Measurements from ENCODE around the gene SSBP4.
"Not testable (repeated sequence)": the region's sequence is repeated elsewhere in the genome, so short reads cannot be mapped to it uniquely, and the experiment has no call there.

SSBP4 gene

DNA sequence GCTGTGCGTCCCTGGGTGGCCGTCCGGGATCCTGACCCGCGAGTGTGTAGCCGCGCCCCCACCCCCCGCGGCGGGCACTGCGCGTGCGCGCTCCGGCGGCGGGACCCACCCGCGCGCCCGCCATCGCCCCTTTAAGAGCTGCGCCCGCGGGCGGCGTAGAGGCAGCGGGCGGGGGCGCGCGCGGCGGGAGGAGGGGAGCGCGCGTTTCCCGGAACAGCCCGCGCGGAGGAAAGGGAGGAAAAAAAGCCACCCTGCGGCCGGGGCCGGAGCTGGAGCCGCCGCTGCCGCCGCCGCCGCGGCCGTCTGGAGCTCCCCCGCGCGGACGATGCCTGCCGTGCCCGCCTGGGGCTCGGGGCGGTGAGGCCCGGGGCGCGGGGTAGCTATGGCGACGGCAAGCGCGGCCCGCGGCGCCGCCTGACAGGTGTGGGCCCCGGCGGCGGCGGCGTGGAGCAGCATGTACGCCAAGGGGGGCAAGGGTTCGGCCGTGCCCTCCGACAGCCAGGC is at the start of gene SSBP4:
TSS of gene SSBP4 (plus strand) at position 204 of the 504 bp plus-strand sequence. CDS start at position 455, 251 bp downstream.
- peak; percentile 63 to 73 for DNase-seq

DNA sequence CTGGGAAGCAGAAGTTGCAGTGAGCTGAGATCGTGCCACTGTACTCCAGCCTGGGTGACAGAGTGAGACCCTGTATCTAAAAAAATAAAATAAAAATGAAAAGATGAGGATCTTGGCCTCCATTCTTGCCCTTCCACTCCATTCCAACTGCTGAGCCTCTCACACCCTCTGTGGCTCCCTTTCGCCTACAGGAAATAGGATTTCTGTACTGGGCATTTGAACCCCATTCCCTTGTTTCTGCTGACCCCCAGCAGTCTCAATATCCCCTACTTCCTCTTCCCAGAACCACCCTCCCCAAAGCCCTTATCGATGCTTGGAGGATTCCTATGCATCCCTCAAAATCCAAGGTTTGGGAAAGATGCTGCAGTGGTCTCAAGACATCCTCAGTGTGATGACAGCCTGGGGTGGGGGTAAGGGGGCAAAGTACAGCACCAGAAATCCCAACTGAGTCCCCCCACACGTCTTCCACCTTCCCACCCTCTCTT is 45.7 kb upstream of the SSBP4 start:
- DNase-seq = no peak

DNA sequence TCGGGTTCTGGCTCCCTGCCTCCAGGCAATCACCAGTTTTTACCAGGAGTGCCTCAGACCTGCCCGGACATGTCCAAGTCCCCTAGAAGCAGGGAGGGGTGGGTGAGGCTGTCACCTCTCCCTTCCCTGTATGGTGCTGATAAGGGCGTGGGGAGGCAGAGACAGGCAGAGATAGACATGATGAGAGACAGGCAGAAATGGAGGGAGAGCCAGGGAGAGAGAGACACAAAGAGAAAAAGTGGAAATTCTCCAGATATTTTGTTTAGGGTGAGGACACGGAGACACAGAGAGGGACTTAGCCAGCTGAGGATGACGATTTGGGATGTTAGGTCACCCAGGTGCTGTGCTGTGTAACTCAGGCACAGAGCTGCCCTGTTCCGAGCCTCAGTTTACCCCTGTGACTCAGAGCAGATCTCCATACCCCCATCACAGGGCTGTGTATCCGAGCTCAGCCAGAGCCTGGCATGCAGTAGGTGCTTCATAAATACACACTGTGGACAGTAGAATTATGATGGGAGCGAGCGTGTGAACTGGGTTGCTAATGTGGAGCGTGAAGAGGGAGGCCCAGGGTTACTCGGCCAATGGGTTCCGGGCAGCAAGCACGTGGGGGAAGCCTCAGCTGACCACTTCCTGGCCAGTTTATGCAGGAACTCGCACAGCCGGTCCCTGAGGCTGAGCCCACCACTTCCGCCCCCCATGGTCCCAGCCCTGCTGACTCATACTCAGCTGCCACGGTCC is 45.1 kb upstream of the SSBP4 start:
- DNase-seq = peak; percentile 91 to 96

DNA sequence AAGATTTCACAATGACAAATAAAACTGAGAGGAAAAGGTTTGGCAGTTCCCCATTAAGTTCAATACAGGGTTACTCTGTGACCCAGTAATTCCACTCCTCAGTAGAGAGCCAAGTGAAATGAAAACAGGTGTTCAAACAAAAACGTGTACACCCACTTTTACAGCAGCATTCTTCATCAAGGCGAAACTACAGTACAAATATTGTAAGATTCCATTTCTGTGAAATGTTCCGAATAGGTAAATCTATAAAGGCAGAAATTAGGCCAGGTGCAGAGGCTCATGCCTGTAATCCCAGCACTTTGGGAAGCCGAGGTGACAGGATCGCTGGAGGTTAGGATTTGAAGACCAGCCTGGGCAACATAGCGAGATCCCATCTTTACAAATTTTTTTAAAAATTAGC is 42.2 kb upstream of the SSBP4 start:
- DNase-seq = peak; percentile 46 to 64

DNA sequence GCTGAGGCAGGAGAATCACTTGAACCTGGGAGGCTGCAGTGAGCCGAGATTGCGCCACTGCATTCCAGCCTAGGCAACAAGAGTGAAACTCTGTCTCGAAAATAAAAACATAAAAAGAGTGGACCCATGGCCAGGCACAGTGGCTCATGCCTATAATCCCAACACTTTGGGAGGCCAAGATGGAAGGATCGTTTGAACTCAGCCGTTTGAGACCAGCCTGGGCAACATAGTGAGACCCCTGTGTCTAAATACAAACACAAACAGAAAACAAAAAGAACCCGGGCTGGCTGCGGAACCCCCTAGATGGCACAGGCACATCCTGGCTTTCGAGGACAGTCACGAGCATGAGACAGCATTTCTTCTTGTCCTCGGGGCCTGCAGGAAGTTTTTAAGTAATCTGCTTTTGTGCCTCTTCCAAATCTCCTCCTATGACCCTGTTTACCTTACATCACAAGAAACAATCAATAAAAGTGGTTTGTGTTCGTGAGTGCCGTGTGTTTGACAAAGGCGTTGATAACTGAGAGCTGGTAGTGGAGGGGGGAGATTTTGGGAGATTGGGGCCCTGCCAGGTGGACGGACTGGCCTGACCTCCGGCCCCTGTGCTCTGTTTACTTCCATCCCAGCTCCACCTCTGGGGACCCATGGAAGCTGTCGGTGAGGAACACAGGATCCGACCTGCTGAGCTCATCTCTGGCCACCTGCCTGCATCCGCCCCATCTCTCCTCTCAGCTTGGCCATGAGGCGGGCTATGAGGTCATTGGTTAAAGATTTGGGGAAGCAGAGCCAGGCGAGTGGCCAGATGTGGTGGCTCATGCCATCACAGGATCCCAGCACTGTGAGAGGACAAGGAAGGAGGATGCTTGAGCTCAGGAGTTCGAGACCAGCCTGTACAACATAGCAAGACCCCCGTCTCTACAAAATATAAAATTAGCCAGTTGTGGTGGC is 39.1 kb upstream of the SSBP4 start:
- peak; percentile 49 to 78 for DNase-seq

DNA sequence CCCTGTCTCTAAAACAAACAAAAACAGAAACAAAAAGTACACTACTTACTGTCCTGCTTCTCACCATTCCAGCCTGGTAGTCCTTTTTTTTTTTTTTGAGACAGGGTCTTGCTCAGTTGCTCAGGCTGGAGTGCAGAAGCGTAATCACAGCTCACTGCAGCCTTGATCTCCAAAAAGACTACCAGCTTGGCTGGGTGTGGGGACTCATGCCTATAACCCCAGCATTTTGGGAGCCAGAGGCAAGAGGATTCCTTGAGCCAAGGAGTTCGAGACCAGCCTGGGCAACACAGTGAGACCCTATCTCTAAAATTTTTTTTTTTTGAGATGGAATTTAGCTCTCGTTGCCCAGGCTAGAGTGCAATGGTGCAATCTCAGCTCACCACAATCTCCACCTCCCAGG is 38.4 kb upstream of the SSBP4 start:
- no peak for DNase-seq

DNA sequence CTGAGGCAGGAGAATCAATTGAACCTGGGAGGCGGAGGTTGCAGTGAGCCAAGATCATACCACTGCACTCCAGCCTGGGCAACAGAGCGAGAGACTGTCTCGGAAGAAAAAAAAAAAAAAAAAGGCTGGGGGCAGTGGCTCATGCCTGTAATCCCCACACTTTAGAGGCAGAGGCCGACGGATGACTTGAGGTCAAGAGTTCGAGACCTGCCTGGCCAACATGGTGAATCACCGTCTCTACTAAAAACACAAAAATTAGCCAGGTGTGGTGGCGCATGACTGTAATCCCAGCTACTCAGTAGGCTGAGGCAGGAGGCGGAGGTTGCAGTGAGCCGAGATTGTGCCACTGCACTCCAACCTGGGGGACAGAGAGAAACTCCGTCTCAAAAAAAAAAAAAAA is 35.6 kb upstream of the SSBP4 start:
- DNase-seq = not testable (repeated sequence)

DNA sequence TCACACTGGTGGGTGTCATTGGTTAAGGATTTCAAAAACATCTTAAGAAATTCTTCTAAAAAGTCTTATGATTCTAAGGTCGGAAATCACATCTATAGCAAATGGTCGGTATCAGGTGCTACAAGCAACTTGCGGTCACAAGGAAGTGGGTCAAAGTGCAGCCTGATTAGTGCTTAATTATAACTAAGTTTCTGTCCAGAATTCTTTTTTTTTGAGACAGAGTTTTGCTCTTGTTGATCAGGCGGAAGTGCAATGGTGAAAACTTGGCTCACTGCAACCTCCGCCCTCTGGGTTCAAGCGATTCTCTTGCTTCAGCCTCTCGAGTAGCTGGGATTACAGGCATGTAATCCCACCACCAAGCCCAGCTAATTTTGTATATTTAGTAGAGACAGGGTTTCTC is 34.4 kb upstream of the SSBP4 start:
- no peak for DNase-seq

DNA sequence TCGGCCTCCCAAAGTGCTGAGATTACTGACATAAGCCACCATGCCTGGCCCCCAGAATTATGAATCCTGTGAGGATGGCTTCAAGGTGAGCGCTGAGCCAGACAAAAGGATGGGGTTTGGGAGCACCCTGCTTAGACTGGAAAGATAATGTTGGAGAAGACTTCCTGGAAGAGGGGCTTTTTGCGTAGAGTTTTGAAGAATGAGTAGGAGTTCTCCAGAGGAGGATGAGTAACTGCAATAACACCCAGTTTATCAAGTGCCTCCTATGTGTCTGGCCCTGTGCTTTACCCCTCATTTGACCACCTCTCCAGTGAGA is 33.9 kb upstream of the SSBP4 start:
- no peak for DNase-seq

DNA sequence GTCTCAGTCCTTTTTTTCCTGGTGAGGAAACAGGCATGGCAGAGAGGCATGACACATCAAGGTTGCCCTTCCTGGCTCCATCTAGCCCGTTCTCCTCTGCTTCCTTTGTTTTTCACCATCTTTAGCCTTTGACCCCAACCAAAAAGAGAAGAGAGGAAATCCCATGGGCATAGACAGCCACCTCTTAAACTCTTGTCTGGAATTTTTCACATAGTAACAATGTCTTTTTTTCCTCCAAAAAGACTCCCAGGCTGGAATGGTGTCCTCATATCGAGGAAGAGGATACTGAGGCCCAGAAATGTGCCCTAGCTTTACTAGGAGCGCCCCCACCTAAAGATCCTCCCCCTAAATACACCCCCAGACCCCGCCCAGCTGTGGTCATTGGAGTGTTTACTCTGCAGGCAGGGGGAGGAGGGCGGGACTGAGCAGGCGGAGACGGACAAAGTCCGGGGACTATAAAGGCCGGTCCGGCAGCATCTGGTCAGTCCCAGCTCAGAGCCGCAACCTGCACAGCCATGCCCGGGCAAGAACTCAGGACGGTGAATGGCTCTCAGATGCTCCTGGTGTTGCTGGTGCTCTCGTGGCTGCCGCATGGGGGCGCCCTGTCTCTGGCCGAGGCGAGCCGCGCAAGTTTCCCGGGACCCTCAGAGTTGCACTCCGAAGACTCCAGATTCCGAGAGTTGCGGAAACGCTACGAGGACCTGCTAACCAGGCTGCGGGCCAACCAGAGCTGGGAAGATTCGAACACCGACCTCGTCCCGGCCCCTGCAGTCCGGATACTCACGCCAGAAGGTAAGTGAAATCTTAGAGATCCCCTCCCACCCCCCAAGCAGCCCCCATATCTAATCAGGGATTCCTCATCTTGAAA is 33.3 kb upstream of the SSBP4 start, which contains the start of gene GDF15:
TSS of gene GDF15 (plus strand) at position 484 of the 868 bp plus-strand sequence. CDS start at position 516, 32 bp downstream.
- DNase-seq = peak; percentile 37 to 63

DNA sequence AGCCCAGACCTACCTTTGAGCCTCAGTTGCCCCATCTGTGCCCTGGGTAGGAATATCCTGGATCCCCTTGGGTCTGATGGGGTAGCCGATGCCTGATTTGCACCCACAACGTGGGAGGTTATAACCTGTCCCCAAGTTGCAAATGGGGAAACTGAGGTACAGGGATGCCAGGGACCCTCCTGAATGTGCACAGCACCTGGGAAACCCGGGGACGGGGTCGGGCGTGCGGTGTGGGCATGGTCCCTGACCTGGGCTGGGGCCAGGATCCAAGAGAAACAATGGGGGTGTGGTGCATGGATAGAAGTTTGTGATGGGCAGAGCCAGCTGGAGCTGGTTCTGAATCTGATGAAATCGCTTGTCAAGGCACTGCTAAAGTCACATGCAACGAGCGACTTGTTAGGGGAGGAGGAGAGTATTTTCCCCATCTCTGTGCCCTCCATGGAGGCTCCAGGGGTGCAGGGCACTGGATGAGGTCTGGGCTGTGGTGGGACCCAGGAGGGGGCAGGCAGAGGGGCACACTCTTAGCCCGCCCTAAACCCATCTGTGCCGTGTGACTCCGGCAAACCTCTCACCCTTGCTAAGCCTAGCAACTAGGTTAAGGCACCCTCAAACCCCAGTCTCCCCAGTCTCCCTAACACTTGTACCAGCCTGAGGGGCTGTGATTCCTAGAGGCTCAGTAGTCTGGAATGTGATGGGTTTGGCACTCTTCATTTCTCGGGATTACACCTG is 32.5 kb upstream of the SSBP4 start:
- DNase-seq = no peak

DNA sequence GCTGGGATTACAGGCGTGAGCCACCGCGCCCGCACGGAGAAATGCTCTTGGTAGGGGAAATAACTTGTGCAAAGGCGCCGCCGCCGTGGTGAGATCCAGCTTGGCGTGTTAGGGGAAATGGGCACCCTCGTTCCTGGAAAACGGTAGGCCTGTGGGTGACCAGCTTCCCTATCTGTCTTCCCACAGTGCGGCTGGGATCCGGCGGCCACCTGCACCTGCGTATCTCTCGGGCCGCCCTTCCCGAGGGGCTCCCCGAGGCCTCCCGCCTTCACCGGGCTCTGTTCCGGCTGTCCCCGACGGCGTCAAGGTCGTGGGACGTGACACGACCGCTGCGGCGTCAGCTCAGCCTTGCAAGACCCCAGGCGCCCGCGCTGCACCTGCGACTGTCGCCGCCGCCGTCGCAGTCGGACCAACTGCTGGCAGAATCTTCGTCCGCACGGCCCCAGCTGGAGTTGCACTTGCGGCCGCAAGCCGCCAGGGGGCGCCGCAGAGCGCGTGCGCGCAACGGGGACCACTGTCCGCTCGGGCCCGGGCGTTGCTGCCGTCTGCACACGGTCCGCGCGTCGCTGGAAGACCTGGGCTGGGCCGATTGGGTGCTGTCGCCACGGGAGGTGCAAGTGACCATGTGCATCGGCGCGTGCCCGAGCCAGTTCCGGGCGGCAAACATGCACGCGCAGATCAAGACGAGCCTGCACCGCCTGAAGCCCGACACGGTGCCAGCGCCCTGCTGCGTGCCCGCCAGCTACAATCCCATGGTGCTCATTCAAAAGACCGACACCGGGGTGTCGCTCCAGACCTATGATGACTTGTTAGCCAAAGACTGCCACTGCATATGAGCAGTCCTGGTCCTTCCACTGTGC is 30.9 kb upstream of the SSBP4 start:
- DNase-seq = peak; percentile 79 to 82

DNA sequence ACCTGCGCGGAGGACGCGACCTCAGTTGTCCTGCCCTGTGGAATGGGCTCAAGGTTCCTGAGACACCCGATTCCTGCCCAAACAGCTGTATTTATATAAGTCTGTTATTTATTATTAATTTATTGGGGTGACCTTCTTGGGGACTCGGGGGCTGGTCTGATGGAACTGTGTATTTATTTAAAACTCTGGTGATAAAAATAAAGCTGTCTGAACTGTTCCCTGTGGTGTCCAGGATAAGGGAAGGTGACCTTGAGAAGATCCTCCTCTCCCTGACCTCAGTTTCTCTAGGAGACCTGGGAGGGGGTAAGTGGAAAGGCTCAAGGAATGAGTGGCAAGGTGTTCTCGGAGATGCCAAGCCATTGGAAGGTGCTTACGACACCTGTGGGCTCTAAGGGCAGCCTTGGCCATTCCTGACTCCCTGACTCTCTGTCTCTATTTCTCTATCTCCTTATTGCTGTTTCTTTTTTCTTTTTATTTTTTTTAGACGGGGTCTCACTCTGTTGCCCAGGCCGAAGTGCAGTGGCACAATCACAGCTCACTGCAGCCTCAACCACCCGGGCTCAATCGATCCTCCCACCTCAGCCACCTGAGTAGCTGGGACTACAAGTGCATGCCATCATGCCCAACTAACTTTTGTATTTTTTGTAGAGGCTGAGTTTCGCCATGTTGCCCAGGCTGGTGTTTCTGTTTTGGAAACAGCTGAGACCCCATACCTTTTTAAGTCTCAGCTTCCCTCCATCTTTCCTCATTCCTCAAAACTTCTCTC is 30.1 kb upstream of the SSBP4 start:
- DNase-seq = no peak

DNA sequence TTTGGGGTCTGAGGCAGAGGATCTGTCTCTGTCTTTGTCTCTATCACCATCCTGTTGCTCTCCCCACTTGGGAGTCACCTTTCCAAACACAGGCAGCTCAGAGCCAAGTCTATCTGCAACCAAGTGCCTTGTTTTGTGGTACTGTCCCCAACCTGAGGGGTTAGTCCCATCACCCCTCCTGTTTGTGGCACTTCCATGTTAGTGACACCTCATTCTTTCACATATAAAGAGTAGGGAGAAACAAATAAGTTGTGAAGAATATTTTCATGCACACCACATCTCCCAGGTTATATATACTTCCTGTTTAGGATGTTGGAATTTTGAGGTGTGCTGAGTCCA is 29.5 kb upstream of the SSBP4 start:
- DNase-seq = no peak

DNA sequence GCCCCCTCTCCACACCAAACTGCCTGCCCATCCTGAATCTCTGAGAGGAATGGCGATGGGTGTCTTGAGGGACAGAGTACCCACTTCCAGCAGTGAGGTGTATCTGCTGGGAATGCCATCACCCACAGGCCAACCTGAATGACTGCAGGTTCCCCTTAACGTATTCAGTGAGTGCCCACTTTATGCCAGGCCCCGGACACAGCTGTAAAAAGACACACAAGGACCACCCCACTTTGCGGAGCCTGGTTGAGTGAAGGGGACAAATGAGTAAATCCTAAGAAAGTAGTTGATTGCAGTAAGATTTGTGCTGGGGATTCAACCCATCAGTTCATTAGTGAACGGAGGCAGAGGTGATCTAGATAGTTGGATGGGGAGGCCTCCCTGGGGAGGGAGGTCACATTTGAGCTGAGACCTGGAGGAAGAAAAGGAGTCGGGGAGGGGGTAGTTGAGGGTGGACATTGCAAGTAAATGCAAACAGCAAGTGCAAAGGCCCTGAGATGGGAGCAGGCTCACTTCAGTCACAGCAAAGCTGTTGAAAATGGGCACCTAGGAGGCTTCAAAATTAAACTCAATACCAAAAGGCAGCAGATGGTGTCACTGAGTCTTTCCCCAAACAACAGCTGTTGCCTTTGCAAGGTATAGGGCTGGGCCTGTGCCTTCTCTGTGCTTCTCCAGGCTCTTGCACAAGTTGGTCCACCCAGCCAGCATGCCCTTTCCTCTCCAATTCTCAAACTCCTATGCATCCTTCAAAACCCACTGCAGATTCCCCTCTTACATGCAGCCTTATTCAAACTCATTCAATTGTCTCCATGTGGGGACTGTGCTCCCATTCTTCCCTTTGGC is 28.9 kb upstream of the SSBP4 start:
- no peak for DNase-seq

DNA sequence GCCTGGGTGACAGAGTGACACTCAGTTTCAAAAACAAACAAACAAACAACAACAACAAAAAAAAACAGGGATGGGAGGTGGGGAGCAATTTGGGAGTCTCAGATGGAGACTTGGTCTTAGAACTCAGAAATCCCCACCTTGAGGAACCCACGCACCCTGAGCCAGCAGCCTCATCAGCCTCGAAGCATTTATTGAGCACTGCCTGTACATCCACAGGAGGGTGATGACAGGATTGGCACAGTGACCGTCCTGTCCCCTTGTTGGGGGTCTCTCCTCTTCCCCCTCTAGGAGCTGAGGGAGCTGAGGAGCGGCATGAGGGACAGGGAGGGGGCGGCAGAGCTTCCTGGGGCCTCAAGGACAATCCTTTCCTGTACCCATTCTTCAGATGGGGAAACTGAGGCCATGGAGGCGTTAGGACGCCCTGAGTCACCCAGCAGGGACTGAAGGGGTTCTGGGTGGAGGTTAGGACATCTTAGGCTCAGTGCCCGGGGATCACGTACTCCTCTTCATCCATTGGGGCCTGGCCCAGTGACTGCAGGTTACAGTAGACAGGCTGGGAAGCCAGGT is 27.6 kb upstream of the SSBP4 start:
- no peak for DNase-seq

DNA sequence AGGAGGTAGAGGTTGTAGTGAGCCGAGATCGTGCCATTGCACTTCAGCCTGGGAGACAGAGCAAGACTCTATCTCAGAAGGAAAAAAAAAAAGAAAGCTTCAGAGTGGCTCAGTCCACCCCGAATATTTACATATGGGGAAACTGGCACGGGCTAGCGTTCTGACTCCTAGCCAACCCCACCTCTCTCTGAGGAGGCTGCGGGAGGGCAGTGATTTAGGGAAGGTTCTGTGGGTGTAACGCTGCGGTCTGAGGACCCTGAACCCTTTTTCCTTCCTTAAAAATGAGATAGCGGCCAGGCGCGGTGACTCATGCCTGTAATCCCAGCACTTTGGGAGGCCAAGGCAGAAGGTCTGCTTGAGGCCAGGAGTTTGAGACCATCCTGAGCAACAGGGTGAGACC is 26.8 kb upstream of the SSBP4 start:
- no peak for DNase-seq

DNA sequence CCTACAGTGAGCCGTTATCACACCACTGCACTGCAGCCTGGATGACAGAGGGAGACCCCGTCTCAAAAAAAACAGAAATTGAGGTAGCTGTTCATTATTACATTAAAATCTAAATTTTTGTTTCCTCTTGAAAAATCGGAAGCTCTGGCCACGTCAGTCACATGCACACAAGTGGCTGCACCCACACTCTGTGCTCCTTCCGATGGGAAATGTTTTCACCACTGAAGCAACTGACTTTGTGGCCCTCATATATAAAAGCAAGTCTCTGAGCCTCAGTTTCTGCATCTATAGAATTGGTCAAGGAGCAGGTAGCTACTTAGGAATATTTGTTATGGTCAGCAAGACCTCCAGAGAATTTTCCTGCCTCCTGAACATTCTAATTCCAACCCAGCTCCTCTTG is 26.3 kb upstream of the SSBP4 start:
- DNase-seq = no peak

DNA sequence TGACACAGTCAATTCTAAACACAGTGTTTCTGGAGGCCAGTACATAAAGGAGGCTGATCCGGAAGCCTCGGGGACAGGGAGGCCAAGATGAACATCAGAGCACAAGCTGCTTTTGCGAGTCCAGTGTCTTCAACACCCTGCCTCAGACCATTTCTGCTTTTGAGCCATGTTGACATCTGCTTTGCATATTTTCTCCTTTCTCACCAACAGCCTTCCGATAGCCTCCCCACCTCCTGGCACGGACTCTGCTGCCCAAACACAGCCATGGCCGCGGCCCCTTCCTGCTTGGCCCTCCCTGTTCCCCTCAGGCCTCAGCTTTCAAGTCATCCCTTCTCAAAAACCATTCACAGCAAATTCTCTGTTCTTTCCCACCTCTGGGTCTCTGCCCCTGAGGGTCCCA is 25.4 kb upstream of the SSBP4 start:
- no peak for DNase-seq
